GM15510 (cell line): ENCODE measurements around the gene PSMD14.

Source experiments
- POLR2A ChIP-seq: IDR thresholded peaks from 3 replicates; pipeline ENCODE4 v1.6.1; 2011; ENCODE audit warnings: borderline replicate concordance; ENCODE audit not compliant: insufficient read length; ENCODE audit errors: extremely low read depth

Gene PSMD14

DNA sequence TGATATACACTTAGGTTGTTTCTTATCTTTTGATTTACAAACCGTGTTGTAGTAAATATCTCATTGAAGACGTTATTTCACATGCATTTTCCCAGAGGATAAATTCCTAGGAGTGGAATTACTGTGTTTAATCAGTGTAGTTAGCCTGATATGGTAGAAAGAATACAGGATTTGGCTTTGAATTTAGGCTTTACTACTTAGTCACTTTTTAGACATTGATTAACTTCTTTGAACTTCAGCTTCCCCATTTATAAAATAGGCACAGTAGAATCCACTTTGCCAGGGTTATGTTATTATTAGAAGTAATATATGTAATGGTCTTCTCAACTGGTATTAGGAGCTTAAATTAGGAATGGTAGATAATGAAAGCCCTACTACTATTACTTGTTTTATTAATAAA is 27.4 kb downstream of the PSMD14 start:
- no peak for TF ChIP-seq POLR2A

DNA sequence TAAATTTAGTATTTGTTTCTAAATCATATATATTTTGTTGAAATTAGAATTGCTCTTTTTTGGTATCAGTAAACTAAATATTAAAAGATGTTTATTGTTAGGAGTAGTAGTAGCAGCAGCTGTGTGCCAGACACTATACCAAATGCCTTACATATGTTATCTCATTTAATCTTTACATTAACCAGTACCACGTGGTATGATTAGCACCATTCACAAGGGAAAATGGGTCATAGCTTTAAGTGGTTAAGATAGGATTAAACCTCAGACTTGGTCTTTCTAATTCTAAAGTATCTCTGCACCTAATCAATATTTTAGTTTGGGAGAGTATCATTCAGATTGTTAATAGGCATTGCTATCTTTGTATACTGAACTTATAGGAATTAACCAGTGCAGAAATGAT is 29.0 kb downstream of the PSMD14 start:
- no peak for TF ChIP-seq POLR2A

DNA sequence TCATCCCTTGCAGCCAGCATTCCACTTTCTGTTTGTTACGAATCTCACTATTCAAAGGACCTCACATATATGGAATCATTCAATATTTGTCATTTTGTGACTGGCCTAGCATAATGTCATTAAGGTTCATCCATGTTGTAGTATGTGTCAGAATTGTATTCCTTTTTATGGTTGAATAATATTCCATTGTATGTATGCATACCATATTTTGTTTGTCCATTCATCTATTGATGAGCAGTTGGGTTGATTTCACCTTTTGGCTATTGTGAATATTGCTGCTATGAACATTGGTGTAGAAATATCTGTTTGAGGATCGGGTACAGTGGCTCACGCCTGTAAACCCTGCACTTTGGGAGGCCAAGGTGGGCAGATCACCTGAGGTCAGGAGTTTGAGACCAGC is 35.0 kb downstream of the PSMD14 start:
- TF ChIP-seq POLR2A = no peak

DNA sequence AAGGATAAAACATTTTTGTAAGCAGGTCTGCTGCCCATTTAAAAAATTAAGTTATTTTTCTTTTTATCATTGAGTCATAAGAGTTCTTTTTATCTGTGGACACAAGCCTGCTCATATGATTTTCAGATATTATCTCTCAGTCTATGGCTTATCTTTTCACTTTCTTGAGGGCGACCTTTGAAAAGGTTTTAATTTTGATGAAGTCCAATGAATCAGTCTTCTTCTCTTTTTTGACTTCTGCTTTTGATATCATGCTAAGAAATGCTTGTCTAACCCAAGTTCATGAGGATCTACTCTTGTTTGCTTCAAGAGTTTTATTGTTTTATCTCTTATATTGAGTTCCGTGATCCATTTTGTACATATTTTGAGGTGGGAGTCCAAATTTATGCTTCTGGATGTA is 36.5 kb downstream of the PSMD14 start:
- TF ChIP-seq POLR2A = no peak

DNA sequence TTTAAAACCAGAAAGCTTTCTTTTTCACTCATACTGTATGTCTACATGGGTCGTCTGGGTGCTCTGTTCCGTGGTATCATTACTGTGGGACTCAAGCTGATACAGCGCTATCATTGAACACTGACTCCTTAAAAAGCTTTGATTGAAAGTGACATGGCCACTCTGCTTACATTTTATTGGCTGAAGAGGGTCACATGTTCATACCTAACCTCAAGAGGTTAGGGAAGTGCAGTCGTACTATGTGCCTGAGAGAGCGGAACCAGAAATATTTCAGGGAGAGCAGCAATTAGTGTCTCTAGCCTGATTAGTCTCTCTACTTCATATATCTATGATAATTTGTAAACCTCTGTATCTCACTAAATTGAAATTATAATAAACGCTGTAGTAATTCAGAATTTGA is 43.5 kb downstream of the PSMD14 start:
- TF ChIP-seq POLR2A = no peak

DNA sequence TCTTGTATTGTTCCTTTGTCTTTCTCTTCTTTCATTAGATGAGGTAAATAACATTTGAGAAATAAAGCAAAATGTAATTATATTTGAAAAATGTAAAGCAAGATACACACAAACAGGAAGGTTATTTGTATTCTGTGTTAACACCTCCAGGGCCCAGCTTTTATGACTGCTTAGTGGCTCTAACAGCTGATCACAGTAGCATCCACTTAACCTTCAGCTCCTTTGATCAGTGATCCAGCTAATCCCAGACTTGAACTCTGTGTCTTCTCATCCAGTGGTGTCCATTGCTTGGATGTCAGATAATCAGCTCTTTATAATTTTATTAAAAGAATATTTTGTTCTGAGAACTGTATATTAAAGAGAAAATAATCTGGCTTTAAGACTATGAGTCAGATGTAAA is 44.5 kb downstream of the PSMD14 start:
- no peak for TF ChIP-seq POLR2A

DNA sequence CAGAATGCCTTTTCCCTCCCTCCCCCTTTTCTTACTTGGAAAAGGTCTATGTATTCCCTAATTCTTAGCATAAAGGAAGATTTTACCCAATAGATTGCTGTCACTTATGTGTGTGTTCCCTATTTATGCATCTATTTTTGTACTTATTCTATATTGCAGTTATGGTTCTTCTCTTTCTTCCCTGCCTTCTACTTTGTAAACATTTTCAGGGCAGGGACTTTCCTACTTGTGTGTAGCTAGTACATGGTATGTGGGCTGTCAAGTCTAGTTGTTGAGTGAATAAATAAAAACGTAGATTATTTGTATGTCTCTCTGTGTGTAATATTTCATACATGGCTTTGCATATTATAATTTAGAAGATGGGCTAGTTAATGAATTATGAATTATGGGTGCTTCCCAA is 45.3 kb downstream of the PSMD14 start:
- no peak for TF ChIP-seq POLR2A

DNA sequence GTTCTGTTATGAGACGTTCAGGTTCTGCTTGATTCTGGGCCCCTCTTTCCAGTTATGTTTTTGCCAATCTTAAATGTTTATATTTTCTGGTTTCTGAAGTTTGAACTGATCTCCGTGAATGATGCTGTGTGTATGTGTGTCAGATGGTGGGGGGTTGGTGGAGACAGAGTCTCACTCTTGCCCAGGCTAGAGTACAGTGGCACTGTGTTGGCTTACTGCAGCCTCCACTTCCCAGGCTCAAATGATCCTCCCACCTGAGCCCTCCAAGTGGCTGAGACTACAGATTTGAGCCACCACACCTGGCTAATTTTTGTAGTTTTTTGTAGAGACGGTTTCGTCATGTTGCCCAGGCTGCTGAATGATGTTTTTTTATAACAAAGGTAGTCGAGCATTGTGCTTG is 45.9 kb downstream of the PSMD14 start:
- no peak for TF ChIP-seq POLR2A

DNA sequence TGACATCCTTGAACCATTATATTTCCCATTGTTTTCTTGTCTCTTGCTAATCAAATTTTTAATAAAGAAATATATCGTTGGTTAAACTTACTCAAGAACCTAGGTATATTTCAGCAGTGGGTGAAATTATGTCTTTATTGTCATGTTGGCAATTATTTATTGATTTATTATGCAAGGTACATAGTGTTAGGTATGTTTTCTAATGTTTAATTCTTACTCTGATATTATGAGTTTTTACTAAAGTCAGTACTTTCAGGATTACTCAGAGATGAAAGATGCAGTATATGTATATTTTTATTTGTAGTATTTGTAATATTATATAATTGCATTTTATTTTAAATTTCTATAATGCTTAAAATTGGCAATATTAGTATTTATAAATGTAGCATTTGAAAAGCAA is 46.9 kb downstream of the PSMD14 start:
- TF ChIP-seq POLR2A = no peak

DNA sequence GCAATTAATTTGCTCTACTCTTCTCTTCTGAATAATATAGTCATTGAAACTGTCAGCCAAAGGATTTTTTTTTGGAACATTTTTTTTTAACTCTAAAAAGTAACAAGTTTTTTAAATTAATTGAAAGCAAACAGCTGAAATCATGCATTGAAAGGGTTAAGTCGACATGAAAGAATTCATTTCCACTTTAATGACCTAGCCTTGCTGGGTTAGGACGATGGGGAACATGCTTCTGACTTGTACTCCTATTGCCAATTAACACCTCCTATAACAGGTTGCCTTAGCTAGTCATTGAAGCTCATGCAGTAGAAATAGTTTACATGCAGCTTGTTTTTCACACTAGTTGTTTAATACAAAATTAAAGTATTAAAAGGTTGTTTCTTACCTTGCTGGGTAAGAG is 47.8 kb downstream of the PSMD14 start:
- no peak for TF ChIP-seq POLR2A

DNA sequence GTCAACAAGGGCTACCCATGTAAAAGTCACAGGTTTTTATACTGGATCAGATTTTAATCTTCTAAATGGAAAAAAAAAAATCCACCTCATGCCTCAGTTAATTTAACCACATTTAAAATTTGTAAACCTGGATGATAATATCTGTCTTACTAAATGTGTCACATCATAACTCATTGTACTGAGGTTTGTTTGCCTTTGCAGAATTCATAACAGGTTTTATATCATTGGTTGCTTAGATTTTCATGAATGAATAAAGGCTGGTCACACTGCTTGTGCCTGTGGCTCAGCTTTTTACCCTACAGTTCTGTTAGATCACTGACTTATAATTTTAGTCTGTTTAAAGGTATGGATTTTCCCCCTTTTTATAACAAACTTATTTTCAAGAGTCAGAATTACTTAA is 48.9 kb downstream of the PSMD14 start:
- no peak for TF ChIP-seq POLR2A

DNA sequence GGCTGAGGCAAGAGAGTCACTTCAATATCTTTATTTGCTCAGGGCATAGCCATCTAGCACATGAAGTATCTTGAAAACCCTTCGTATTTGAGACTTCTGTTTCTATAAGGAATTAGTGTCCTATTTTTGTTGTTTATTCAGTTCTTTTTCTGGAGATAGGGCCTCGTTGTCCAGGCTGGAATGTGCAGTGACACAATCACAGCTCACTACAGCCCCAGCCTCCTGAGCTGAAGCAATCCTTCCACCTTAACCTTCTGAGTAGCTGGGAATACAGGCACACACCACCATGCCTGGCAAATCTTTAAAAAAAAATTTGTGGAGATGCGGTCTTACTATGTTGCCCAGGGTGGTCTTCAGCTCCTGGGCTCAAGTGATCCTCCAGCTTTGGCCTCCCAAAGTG is 50.6 kb downstream of the PSMD14 start:
- no peak for TF ChIP-seq POLR2A

DNA sequence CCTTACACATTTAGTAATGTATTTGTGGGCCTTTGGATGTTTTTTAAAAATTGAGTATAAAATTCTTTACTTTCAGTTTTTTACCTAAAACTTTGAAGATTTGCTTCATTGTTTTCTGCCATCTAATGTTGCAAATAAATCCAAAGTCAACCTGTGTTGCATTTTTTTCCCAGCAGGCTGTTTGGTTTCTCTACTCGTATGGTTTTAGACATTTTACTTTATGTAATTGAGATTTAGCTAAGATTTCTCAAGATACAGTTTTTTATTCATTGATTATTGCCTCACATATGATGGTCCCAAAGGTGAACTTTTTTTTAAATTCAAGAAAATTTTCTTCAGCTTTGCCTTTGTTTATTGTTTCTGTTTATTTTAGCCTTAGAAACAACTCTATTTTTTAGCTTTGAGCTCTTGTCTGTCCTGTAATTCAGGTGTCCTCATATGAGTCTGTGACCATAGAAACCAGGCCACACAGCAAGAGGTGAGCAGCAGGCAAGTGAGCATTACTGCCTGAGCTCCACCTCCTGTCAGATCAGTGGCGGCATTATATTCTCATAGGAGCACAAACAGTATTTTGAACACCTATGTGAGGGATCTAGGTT is 54.4 kb downstream of the PSMD14 start:
- no peak for TF ChIP-seq POLR2A

DNA sequence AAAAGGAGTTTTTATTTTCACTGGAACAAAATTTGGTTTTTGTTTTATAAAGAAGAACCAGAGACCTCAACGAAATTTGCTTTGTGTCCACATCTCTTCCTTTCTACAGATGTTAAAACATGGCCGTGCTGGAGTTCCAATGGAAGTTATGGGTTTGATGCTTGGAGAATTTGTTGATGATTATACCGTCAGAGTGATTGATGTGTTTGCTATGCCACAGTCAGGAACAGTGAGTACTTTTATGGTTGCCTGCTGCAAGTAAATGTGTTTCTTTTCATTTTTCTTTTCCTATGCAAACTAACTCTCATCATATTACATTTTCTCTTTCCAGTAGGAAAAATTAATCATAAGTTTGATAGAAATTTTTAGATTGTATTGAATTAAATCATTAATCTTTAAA is 59.5 kb downstream of the PSMD14 start:
- no peak for TF ChIP-seq POLR2A

DNA sequence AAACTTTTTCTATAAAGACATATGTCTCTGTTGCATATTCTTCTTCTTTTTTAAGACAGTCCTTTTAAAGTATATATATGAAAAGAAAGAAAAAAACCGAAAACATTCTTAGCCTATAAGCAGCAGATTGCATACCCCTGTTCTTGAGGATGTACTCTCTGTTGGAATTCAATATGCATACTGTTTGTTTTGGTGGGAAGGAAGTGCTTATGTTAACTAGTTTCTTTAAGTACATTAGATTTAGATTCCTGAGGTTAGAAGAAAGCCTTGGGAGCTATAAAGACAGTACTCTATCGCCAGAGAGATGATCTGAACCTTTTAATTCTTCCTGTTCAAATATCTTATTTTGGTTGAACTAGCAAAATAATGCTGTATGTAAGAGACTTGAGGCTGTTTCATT is 61.1 kb downstream of the PSMD14 start:
- no peak for TF ChIP-seq POLR2A

DNA sequence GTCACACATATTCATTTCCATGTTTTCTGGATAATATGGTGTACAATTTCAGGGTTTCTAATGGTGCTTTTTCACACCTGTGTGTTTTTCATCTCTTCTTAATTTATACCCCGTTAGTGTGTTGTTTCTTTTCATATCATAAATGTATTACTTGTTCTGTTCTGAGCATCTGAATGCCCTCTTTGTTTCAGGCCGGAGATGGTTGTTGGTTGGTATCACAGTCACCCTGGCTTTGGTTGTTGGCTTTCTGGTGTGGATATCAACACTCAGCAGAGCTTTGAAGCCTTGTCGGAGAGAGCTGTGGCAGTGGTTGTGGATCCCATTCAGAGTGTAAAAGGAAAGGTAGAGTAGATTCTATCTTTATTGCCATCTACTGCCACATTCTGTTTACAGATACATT is 62.8 kb downstream of the PSMD14 start:
- no peak for TF ChIP-seq POLR2A

DNA sequence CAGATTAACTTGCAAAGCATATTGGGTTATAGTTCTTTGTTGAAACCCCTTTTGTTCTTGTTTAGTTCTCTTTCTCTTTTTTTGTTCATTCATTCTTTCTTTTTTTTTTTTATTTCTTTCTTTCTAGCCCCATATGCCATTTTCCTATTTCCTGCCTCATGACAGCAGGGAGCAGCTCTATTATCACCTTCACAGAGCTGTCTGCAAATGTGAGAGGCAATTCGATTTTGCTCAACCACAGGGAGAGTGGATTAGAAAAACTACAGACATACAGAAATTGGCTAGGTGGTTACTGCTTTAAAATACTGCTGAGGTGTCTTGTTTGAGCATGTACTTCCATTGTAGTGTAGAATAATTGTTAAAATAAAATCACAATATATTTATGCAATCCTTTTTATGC is 63.6 kb downstream of the PSMD14 start:
- TF ChIP-seq POLR2A = no peak

DNA sequence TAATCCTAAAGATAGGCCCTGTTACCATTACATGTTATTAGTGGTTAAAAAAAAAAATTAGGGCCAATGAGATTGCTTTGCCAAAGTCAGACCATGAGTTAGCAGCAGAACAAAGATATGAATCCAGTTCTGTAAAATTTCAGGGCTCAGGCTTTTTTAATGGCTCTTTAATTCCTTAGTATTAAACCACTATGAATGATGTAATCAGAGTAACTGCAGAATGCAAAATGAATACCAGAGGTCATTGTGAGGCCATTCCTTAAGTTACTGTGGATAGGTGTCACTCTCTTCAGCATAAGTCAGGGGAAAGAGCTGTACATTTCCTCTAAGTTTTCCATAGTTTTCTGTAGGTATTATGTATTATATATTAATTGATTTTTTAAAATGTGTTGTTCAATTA is 65.7 kb downstream of the PSMD14 start:
- TF ChIP-seq POLR2A = no peak

DNA sequence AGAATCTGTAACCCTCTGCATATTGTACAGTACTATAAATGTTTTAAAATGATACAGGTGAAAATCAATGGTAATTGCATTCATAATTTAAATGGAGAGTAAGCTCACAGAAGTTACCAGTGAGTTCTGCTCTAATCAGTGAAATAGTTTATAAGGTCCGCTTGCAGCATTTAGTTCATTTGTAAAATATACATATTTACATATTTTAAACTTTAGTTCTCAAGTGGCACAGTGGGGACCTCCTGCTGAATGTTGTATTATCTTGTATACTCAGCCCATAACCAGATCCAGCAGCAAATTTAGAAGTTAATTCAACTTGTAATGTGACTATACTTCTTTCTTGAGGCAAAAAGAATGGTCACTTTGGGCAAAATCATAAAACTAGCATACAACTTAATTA is 66.2 kb downstream of the PSMD14 start:
- TF ChIP-seq POLR2A = no peak

DNA sequence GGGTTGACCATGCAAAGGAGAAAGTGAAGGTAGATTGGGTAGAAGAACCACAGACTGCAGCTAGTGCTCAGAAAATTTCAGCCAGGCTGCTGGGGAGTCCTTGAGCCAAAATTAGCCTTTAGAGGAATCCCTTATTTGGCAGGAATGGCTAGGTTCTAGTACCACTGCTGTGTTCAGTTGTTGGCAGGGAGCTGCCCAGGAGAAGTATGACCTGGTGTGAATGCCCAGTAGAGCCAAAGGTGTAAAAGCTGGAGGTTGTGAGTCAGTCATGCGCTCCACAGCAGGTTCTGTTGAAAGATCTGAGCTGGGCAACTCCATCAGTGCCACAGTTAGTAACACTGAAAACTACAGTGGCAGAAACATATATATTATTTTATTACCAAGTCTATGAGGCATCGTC is 71.5 kb downstream of the PSMD14 start:
- no peak for TF ChIP-seq POLR2A
